Endothelial cell (in vitro differentiated cells): ENCODE results near the gene DARS2. TPM values are rescaled to one million over a fixed set of nuclear protein-coding genes. Genes with fewer than 3 reads are reported as not detected.

Experiments
- total RNA-seq: library from RNA; stranded (reverse); fragmentation: NEBNext Ultra II Directional; extraction: Animal tissue kit (Norgen Biotek cat#: 25700); gene quantifications from one replicate; pipeline ENCODE4 v1.2.1, GENCODE V29; 2021; ENCODE audit not compliant: unreplicated experiment

The DARS2 gene
- total RNA-seq, 1 donor from 2014 or later: 18.7 TPM

Other genes with a start within 250 kb of the DARS2 start
- gene SLC9C2, start 221.6 kb upstream of the DARS2 start, total RNA-seq: 0.51 TPM
- gene TEX50, start 189.3 kb upstream of the DARS2 start, total RNA-seq: not detected
- gene ANKRD45, start 154.8 kb upstream of the DARS2 start, total RNA-seq: 1.3 TPM
- 32.8 TPM for gene KLHL20, start 109.7 kb upstream of the DARS2 start, total RNA-seq
- gene CENPL, start 210 bp downstream of the DARS2 start, total RNA-seq: 6.6 TPM
- gene GAS5, start 43.3 kb downstream of the DARS2 start, total RNA-seq: 397 TPM
- gene ZBTB37, start 43.7 kb downstream of the DARS2 start, total RNA-seq: 10.1 TPM
- gene SERPINC1, start 92.7 kb downstream of the DARS2 start, total RNA-seq: not detected
- gene RC3H1, start 197.7 kb downstream of the DARS2 start, total RNA-seq: 56.7 TPM